ENCODE results near the gene HSDL2.
"Not testable (repeated sequence)": the region's sequence is repeated elsewhere in the genome, so short reads cannot be mapped to it uniquely, and the experiment has no call there.

The HSDL2 gene

DNA sequence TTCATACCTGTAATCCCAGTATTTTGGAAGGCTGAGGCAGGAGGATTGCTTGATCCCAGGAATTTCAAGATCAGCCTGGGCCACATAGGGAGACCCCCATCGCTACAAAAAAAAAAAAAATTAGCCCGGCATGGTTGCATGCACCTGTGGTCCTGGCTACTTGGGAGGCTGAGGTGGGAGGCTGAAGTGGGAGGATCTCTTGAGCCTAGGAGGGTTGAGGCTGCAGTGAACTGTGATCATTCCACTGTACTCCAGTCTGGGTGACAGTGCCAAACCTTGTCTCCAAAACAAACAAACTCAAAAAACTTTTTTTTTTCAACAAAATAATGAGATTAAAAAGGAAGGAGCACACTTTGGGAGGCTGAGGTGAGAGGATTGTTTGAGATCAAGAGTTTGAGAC is 120.9 kb downstream of the HSDL2 start:
- DNase-seq (ENCODE audit: low spot score): no peak

DNA sequence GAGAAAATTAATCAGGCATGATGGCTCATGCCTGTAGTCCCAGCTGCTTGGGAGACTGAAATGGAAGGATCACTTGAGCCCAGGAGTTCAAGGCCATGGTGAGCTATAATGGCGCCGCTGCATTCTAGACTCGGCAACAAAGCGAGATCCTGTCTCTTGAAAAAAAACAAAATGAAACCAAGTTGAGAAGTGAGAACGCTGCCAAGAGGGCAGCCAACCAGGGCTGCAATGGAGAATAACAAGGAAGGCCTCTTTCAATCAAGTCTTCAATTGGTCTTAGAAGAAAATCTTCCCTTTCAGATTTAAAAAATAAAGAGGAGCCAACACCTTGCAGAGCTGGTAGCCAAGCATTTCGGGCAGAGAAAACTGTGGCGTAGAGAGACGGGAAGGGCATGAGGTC is 121.4 kb downstream of the HSDL2 start:
- DNase-seq (ENCODE audit: low spot score): no peak

DNA sequence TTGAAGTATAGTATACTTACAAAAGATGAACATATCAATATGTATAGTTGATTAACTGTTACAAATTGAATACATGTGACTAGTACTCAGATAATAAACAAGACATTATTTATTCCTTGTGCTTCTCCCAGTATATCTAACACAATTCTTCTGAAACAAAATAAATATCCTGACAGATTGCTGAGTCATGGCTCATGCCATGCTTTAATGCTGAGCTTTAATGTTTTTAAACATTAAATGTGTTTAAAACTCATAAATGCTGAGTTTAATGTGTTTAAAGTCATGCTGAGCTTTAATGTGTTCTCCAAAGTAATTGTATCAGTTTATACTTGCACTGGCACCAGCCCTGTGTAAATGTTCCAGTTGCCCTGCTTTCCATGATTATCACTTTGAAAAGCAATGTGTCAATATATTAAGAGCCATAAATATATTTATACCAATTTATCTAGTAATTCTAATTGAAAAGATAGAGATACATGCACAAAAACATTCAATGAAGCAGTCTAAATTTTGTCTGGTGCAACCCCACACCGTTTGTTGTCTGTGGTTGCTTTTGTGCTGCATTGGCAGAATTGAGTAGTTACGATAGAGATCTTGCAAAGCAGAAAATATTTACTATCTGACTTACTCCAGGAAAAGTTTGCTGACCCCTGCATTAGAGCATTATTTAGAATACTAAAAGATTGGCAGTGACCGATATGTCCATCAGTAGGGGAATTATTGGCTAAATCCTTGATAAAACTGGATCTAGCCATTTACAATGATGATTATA is 122.5 kb downstream of the HSDL2 start:
- DNase-seq (ENCODE audit: low spot score): no peak

DNA sequence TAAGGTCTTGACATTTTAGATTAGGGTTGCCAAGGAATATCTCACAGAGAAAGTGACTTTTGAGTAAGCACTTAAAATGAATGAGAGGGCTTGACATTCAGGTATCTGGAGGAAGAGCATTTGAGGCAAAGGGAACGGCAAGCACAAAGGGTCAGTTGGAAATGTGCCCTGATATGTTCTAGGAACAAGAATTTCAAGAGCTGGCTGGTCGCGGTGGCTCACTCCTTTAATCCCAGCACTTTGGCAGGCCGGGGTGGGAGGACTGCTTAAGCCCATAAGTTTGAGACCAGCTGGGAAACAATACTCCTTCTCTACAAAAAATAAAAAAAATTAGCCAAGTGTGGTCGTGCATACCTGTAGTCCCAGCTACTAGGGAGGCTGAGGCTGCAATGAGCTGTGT is 123.3 kb downstream of the HSDL2 start:
- DNase-seq (ENCODE audit: low spot score): no peak

DNA sequence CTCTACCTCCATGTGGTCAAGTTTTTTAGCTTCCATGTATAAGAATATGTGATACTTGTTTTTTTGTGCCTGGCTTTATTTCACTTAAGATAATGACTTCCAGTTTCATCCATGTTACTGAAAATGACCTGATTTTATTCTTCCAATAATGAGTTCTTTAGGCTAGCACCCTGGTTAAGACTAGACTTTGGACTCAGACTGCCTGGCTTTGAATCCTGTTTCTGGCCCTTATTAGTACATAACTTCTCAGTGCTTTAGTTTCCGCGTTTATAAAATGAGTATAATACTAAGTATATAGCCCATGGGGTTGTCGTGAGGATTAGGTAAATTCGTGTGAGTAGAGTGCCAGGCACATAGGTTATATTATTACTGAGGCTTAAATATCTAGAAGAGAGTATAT is 125.2 kb downstream of the HSDL2 start:
- DNase-seq (ENCODE audit: low spot score): no peak

DNA sequence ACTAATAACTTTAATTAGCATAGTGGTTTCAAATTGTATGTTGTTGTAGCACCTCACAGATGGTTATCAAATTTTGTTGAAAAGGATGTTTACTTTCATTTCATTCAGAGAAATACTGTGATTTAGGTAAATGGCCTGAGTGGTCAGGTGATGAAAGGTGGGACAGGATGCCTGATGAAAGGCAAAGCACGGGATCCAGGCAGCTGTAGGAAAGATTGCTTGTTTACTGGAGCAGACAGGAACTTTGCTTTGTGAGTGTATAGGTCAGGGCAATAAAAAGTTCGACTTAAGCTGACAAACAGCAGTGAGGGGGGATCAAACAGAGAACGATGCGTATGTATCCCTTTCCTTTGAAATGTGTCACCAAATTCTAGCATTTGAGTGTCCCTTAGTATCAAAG is 125.7 kb downstream of the HSDL2 start:
- no peak for DNase-seq (ENCODE audit: low spot score)

DNA sequence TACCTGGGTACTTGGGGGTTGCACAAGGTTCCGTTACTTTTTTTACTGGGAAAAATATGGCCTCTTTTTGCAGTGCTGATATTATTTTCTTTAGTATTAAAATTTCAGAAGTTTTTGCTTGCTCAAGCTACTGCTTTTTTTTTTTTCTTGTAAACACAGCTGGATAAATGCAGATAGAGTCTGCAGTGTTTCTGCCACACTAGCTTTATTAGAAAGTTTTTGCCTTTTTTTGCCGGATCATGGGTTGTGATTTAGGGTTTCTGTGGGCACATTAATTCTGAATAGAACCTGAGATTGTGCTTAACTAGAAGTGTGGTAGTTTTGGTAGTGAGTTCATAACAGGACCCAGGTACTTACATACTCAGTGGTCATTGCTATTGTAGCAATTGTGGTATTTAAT is 126.7 kb downstream of the HSDL2 start:
- DNase-seq (ENCODE audit: low spot score): no peak

DNA sequence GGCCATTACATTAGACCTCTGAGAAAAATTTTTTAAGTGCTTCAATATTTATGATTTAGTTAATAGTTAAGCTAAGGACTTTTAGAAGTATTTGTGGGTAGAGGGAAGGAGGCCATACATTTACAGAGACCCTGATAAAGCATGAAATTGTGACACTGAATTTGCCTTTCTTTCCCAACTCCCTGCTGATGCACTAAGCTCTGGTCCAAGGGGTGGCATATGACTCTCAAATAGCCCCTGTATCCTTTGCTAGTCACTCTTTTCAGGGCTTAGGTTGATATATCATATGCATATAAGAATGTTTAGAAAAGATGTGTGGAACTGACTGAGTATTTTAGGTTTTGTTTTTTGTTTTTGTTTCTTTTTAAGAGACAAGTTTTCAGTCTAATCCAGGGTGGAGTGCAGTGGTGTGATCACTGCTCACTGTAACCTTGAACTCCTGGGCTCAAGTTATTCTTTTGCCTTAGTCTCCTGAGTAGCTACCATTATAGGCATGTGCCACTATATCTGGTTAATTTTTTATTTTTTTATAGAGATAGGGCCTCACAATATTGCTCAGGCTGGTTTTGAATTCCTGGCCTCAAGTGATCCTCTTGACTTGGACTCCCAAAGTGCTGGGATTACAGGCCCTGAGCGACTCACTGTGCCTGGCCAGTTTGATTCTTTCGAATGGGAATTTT is 127.2 kb downstream of the HSDL2 start:
- no peak for DNase-seq (ENCODE audit: low spot score)

DNA sequence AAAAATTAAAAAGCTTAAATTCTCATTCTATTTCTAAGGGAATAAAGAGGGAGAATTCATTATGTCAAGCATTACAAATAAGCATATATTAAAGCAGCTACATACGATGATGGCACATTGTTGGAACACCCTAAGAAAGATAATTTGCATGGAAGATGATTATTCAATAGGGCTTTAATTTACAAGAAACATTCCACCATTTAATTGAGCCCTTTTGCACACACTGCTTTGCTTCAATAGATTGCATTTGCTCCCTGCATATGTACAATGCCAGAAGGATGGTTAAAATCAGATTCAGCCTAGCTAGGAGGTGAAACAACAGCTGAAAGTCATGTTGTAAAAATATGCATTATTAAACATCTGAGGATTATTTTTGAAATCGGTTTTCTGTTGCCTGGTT is 128.5 kb downstream of the HSDL2 start:
- no peak for DNase-seq (ENCODE audit: low spot score)

DNA sequence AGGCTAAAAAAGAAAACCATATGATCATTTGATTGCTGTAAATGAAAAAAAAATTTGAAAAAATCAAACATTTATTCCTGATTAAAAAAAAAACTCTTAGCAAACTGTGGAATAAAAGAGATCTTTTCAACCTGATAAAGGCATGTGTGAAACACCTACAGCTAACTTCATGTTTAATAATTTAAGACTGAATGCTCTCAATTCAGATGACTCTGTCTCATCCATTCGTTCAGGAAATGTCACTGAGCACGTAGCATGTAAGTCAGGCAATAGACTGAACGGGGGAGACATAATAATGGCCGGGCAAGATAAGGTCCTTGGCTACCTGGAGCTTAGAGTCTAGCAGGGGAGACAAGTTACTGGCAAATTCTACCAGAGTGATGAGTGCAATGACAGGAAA is 132.5 kb downstream of the HSDL2 start:
- not testable (repeated sequence) for DNase-seq (ENCODE audit: low spot score)

DNA sequence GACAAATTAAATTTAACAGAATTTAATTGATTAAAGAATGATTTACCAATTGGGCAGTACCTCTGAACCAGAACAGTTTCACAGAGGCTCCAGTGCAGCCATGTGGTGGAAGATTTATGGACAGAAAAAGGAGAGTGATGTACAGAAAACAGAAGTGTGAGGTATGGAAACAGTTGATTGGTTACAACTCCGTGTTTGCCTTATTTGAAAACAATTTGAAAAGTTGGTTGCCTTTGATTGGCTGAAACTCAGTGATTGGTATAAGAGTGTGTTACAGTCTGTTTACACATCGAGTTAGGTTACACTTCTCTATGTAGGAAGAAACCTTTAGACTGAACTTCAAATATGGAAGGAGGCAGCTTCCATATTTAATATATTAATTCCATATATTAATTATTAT is 136.9 kb downstream of the HSDL2 start:
- DNase-seq (ENCODE audit: low spot score): no peak

DNA sequence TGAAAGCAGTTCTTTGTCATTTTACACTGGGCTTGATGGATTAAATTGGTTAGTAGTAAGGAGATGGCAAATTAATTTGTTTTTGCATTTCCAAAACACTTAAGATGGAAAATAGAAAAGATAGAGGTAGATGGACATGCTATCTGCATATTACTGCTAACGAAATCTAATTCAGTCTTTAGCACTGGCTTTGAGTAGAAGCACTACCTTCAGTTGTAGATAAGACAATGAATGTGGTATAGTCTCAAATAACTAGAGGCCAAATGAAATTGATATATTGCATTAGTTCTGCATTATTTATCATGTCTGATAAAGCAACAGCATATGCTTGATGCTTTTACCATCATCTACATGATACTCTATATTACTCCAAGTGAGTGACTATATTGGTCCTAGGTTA is 140.2 kb downstream of the HSDL2 start:
- no peak for DNase-seq (ENCODE audit: low spot score)

DNA sequence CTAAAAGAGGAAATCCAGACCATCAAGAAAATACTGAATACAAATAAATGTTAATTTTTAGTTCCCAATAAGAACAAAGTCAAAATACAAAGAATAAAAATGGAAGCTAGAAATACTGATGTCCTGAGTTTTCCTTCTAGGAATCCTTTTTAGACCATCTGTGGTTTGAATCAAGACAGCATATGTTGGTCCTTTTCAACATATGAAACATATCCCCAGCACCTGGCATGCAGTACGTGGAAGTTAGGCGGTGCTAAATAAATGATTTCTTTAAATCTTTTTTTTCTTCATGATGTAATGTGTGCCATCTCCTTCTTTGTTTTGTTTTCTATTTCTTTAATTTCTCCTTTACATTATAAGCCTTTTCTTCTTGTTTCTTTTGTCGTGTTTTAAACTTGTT is 140.7 kb downstream of the HSDL2 start:
- no peak for DNase-seq (ENCODE audit: low spot score)

Data from ecto neural progenitor cell (in vitro differentiated cells).